ENCODE results near the gene CYP11A1.

- TF ChIP-seq POLR2A (IDR thresholded peaks at IDR 0.05) (no peak), CTCF (IDR thresholded peaks at IDR 0.05) (no peak)
Observed at GRCh38 chr15:74333093-74333492, 34.4 kb downstream of the CYP11A1 start.

All from testis (tissue), 2 donors.